H7 (cell line): ENCODE data around the gene MACF1. TPM values are rescaled to one million over a fixed set of nuclear protein-coding genes. Genes with fewer than 3 reads are reported as not detected.
"Not testable (repeated sequence)": the region's sequence is repeated elsewhere in the genome, so short reads cannot be mapped to it uniquely, and the experiment has no call there.

Experiments
- DNase-seq: peaks from one replicate; pipeline ENCODE4 v3.0.0; 2012
- H3K27me3 ChIP-seq: 2 replicates; pipeline ENCODE4 v1.6.0; 2011; ENCODE audit warnings: mild to moderate bottlenecking, low read length; ENCODE audit not compliant: control insufficient read depth, insufficient read depth
- H3K36me3 ChIP-seq: replicated peaks from 2 replicates; pipeline ENCODE4 v1.5.1; 2011; ENCODE audit warnings: low read length; ENCODE audit not compliant: control insufficient read depth, insufficient read depth
- H3K4me3 ChIP-seq: 2 replicates; pipeline ENCODE4 v1.5.1; 2011; ENCODE audit warnings: low read depth, mild to moderate bottlenecking, control low read depth, low read length, moderate library complexity; ENCODE audit not compliant: insufficient read depth
- total RNA-seq: library from RNA; depleted of rRNA; stranded (reverse); fragments of >200 nt; shearing (Covaris generic); gene quantifications from 2 replicates; pipeline ENCODE4 v1.2.3, GENCODE V29; 2014

Gene MACF1
- total RNA-seq, 1 experiment from 2014 or later, result 102 TPM

- DNase-seq, H3K27me3 ChIP-seq, H3K4me3 ChIP-seq: not testable (repeated sequence)
- H3K36me3 ChIP-seq, result peaks cover 44% of the 10 kb centered on the region
These were observed 262.7 kb downstream of the MACF1 start for GRCh38 chr1:39467108-39467720.

- no peak overlapping the region for H3K4me3 ChIP-seq
- H3K36me3 ChIP-seq, result peaks cover 40% of the 10 kb centered on the region
- H3K27me3 ChIP-seq, result no peaks in the 10 kb centered on the region
- DNase-seq, result no peak
These were observed 264.7 kb downstream of the MACF1 start for GRCh38 chr1:39469150-39469549.

- H3K36me3 ChIP-seq, result peaks cover 34% of the 10 kb centered on the region
- H3K27me3 ChIP-seq, result no peaks in the 10 kb centered on the region
- no peak for DNase-seq
- H3K4me3 ChIP-seq, result no peak overlapping the region
These were observed 265.5 kb downstream of the MACF1 start for GRCh38 chr1:39470040-39470439.

GRCh38 chr1:39472826-39473225 lies 268.3 kb downstream of the MACF1 start:
- DNase-seq, result no peak
- no peak overlapping the region for H3K4me3 ChIP-seq
- H3K27me3 ChIP-seq, result no peaks in the 10 kb centered on the region
- peaks cover 22% of the 10 kb centered on the region for H3K36me3 ChIP-seq

- H3K4me3 ChIP-seq, result no peak overlapping the region
- no peak for DNase-seq
- no peaks in the 10 kb centered on the region for H3K27me3 ChIP-seq
- H3K36me3 ChIP-seq, result peaks cover 22% of the 10 kb centered on the region
These were observed 268.8 kb downstream of the MACF1 start for GRCh38 chr1:39473324-39473723.

GRCh38 chr1:39474810-39475209 lies 270.3 kb downstream of the MACF1 start:
- DNase-seq, result no peak
- Histone ChIP-seq H3K27me3 (no peaks in the 10 kb centered on the region), H3K36me3 (peaks cover 17% of the 10 kb centered on the region), H3K4me3 (no peak overlapping the region)

- not testable (repeated sequence) for DNase-seq, H3K27me3 ChIP-seq, H3K4me3 ChIP-seq
- peaks cover 21% of the 10 kb centered on the region for H3K36me3 ChIP-seq
These were observed 271.1 kb downstream of the MACF1 start for GRCh38 chr1:39475551-39475950.

- no peak overlapping the region for H3K4me3 ChIP-seq
- H3K27me3 ChIP-seq, result no peaks in the 10 kb centered on the region
- DNase-seq, result no peak
- peaks cover 29% of the 10 kb centered on the region for H3K36me3 ChIP-seq
These were observed 273.8 kb downstream of the MACF1 start for GRCh38 chr1:39478126-39478915.

- no peak for DNase-seq
- H3K4me3 ChIP-seq, result no peak overlapping the region
- peaks cover 42% of the 10 kb centered on the region for H3K36me3 ChIP-seq
- H3K27me3 ChIP-seq, result no peaks in the 10 kb centered on the region
These were observed 276.8 kb downstream of the MACF1 start for GRCh38 chr1:39481289-39481688.

GRCh38 chr1:39483276-39483675 lies 278.8 kb downstream of the MACF1 start:
- Histone ChIP-seq H3K4me3 (no peak overlapping the region), H3K27me3 (no peaks in the 10 kb centered on the region), H3K36me3 (peaks cover 43% of the 10 kb centered on the region)
- no peak for DNase-seq

GRCh38 chr1:39484564-39484963 lies 280.1 kb downstream of the MACF1 start:
- peaks cover 38% of the 10 kb centered on the region for H3K36me3 ChIP-seq

GRCh38 chr1:39485046-39485803 lies 280.7 kb downstream of the MACF1 start:
- H3K4me3 ChIP-seq, result no peak overlapping the region
- peaks cover 32% of the 10 kb centered on the region for H3K36me3 ChIP-seq

More at GRCh38 chr1:39484564-39484963, 280.1 kb downstream of the MACF1 start:
- no peak for DNase-seq
- H3K4me3 ChIP-seq, result no peak overlapping the region
- peaks cover 8% of the 10 kb centered on the region; the same call in 1 of the 2 replicates for H3K27me3 ChIP-seq

GRCh38 chr1:39488012-39488545 lies 283.6 kb downstream of the MACF1 start:
- Histone ChIP-seq H3K36me3 (peaks cover 18% of the 10 kb centered on the region), H3K4me3 (no peak overlapping the region), H3K27me3 (peaks cover 39% of the 10 kb centered on the region)
- no peak for DNase-seq

More at GRCh38 chr1:39485046-39485803, 280.7 kb downstream of the MACF1 start:
- peaks cover 15% of the 10 kb centered on the region; the same call in 1 of the 2 replicates for H3K27me3 ChIP-seq
- no peak for DNase-seq

GRCh38 chr1:39488793-39489566 lies 284.5 kb downstream of the MACF1 start:
- DNase-seq, result peak; percentile 21
- Histone ChIP-seq H3K36me3 (peaks cover 14% of the 10 kb centered on the region), H3K27me3 (peaks cover 47% of the 10 kb centered on the region), H3K4me3 (no peak overlapping the region)
